Measurements from ENCODE around the gene MEGF11. TPM values are rescaled to one million over a fixed set of nuclear protein-coding genes. Genes with fewer than 3 reads are reported as not detected.
"Not testable (repeated sequence)": the region's sequence is repeated elsewhere in the genome, so short reads cannot be mapped to it uniquely, and the experiment has no call there.

Gene MEGF11
- total RNA-seq, 4 donors from 2014 or later: not detected

DNA sequence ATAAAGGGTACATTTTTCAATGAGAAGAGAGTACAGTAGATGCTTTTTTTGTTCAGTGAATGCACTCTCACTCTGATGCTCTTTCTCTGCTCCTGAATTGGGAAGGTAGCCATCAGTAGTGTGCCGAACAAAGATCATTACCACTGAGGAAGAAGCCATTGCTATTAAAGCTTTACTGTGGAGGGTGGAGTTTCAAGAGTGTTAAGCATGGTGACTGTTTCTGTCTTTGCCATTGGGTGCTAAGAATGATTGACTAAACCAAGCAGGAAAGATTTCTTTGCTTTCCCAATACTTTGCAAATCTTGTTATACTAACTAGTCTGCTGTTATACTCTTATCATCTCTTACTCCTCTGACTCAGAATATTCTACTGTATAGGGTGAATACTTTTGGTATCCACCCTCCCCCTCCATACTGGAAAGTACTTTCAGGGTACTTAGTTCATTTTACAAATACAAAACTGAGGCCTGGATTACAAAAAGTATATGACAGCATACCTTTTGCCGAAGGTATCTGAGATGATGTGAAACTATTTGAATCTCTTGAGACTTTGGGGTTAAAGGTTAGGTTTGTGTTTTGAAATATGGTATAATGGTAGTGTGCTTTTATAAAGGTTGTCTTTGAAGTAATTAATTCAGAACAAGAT, 382.5 kb downstream of the MEGF11 start:
- no peaks in the 10 kb centered on the region for H3K9me3 ChIP-seq
- H3K4me3 ChIP-seq: peak overlapping the region; percentile 79 to 98 (median 84)
- no peaks in the 10 kb centered on the region for H3K27me3 ChIP-seq
- no peak for DNase-seq
- peaks cover 0 to 14% (median 0%) of the 10 kb centered on the region in 4 donors for H3K4me1 ChIP-seq
- peak overlapping the region; percentile 94 to 96 (median 95) for H3K27ac ChIP-seq
- TF ChIP-seq, protein P1, sequence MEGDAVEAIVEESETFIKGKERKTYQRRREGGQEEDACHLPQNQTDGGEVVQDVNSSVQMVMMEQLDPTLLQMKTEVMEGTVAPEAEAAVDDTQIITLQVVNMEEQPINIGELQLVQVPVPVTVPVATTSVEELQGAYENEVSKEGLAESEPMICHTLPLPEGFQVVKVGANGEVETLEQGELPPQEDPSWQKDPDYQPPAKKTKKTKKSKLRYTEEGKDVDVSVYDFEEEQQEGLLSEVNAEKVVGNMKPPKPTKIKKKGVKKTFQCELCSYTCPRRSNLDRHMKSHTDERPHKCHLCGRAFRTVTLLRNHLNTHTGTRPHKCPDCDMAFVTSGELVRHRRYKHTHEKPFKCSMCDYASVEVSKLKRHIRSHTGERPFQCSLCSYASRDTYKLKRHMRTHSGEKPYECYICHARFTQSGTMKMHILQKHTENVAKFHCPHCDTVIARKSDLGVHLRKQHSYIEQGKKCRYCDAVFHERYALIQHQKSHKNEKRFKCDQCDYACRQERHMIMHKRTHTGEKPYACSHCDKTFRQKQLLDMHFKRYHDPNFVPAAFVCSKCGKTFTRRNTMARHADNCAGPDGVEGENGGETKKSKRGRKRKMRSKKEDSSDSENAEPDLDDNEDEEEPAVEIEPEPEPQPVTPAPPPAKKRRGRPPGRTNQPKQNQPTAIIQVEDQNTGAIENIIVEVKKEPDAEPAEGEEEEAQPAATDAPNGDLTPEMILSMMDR (IDR thresholded peaks at IDR 0.05): no peak
- TF ChIP-seq POLR2A (IDR thresholded peaks at IDR 0.05): peak; percentile 52 to 81
- H3K36me3 ChIP-seq: peaks cover 0 to 11% (median 0%) of the 10 kb centered on the region in 3 donors

- peaks cover 0 to 11% (median 0%) of the 10 kb centered on the region in 3 donors for H3K36me3 ChIP-seq
- DNase-seq: peak; percentile 27 to 68 (median 63)
- H3K9me3 ChIP-seq: no peaks in the 10 kb centered on the region
- peaks cover 0 to 10% (median 0%) of the 10 kb centered on the region in 4 donors for H3K4me1 ChIP-seq
- peak overlapping the region; percentile 79 to 98 (median 84) for H3K4me3 ChIP-seq
- H3K27ac ChIP-seq: peak overlapping the region; percentile 94 to 96 (median 95)
- TF ChIP-seq POLR2A (IDR thresholded peaks at IDR 0.05): peak in 1 of 2 donors; percentile 21
- TF ChIP-seq, protein P1 (IDR thresholded peaks at IDR 0.05): no peak
- no peaks in the 10 kb centered on the region for H3K27me3 ChIP-seq
These were observed 383.3 kb downstream of the MEGF11 start for GRCh38 chr15:65869954-65870871.

GRCh38 chr15:65869126-65869953, 384.2 kb downstream of the MEGF11 start, which contains the start of gene RAB11A:
TSS of gene RAB11A (plus strand) at chr15:65869491. CDS start at chr15:65869586, 95 bp downstream.
- no peaks in the 10 kb centered on the region for H3K27me3 ChIP-seq
- H3K27ac ChIP-seq: peak within 1 kb of the TSS; percentile 94 to 96 (median 95)
- TF ChIP-seq, protein P1 (IDR thresholded peaks at IDR 0.05): peak in 2 of 6 experiments; percentile 31 to 32
- TF ChIP-seq POLR2A (IDR thresholded peaks at IDR 0.05): peak; percentile 90 to 97
- DNase-seq: peak; percentile 94 to 98 (median 97)
- peaks cover 0 to 9% (median 0%) of the 10 kb centered on the region in 4 donors for H3K4me1 ChIP-seq
- peak within 1 kb of the TSS; percentile 79 to 98 (median 84) for H3K4me3 ChIP-seq
- H3K36me3 ChIP-seq: peaks cover 0 to 4% (median 0%) of the 10 kb centered on the region in 3 donors
- H3K9me3 ChIP-seq: no peaks in the 10 kb centered on the region

GRCh38 chr15:65868546-65869125, 384.9 kb downstream of the MEGF11 start:
- Histone ChIP-seq H3K27ac (peak overlapping the region; percentile 94 to 96 (median 95)), H3K27me3 (no peaks in the 10 kb centered on the region), H3K36me3 (no peaks in the 10 kb centered on the region), H3K9me3 (no peaks in the 10 kb centered on the region), H3K4me1 (peaks cover 0 to 9% (median 0%) of the 10 kb centered on the region in 4 donors), H3K4me3 (peak overlapping the region; percentile 79 to 98 (median 84))
- TF ChIP-seq, protein P1 (IDR thresholded peaks at IDR 0.05): no peak
- TF ChIP-seq POLR2A (IDR thresholded peaks at IDR 0.05): no peak
- no peak for DNase-seq

DNA sequence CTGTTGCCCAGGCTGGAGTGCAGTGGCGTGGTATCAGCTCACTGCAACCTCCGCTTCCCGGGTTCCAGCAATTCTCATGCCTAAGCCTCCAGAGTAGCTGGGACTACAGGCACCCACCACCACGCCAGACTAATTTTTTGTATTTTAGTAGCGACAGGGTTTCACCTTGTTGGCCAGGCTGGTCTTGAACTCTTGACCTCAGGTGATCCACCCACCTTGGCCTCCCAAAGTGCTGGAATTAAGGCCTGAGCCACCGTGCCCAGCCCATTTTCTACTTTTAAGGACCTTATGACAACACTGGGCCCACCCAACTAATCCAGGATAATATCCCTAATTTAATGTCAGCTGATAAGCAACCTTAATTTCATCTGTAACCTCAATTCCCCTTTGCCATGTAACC, 385.6 kb downstream of the MEGF11 start:
- H3K27ac ChIP-seq, DNase-seq, H3K27me3 ChIP-seq, H3K9me3 ChIP-seq, H3K4me3 ChIP-seq, H3K36me3 ChIP-seq: not testable (repeated sequence)
- peaks cover 0 to 11% (median 0%) of the 10 kb centered on the region in 4 donors for H3K4me1 ChIP-seq

Data from Peyer's patch (tissue), 4 donors.